ENCODE results near the gene FRY. TPM values are rescaled to one million over a fixed set of nuclear protein-coding genes. Genes with fewer than 3 reads are reported as not detected.

Gene FRY
- polyA plus RNA-seq, 1 experiment: 51.4 TPM

DNA sequence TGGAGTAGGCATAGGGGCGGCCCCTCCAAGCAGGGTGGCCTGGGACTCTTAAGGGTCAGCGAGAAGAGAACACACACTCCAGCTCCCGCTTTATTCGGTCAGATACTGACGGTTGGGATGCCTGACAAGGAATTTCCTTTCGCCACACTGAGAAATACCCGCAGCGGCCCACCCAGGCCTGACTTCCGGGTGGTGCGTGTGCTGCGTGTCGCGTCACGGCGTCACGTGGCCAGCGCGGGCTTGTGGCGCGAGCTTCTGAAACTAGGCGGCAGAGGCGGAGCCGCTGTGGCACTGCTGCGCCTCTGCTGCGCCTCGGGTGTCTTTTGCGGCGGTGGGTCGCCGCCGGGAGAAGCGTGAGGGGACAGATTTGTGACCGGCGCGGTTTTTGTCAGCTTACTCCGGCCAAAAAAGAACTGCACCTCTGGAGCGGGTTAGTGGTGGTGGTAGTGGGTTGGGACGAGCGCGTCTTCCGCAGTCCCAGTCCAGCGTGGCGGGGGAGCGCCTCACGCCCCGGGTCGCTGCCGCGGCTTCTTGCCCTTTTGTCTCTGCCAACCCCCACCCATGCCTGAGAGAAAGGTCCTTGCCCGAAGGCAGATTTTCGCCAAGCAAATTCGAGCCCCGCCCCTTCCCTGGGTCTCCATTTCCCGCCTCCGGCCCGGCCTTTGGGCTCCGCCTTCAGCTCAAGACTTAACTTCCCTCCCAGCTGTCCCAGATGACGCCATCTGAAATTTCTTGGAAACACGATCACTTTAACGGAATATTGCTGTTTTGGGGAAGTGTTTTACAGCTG lies 283.9 kb downstream of the FRY start, which contains the start of the genes BRCA2 and ZAR1L:
Gene BRCA2, plus strand, starts transcription at position 271 of the 790 bp plus-strand sequence. CDS start 953 bp downstream, outside the sequence.
Gene ZAR1L, minus strand, starts transcription at position 126 of the 790 bp plus-strand sequence. CDS start 3,438 bp downstream, outside the sequence.
- peak; percentile 35 for DNase-seq (ENCODE audit: low read depth)
- TF ChIP-seq CTCF (IDR thresholded peaks at IDR 0.05; ENCODE audit: insufficient read depth, low read depth, low read length): no peak
- Histone ChIP-seq H3K36me3 (ENCODE audit: control insufficient read depth, insufficient read depth, low read length) (no peaks in the 10 kb centered on the region), H3K27me3 (ENCODE audit: control insufficient read depth, insufficient read depth, low read length) (no peaks in the 10 kb centered on the region), H3K4me3 (ENCODE audit: low read depth, low read length) (peak within 1 kb of the TSS; percentile 60)
- ChIA-PET POLR2A (interaction anchor here (0.6 kb wide), 1 partner anchor 177 kb away, joined by 6 read pairs; no protein-coding TSS in a partner anchor), CTCF (interaction anchor here (0.7 to 3.9 kb wide), 6 partner anchors 150 to 406 kb away, joined by 3 to 18 read pairs (median 4); partner anchors contain the start of gene N4BP2L2)

DNA sequence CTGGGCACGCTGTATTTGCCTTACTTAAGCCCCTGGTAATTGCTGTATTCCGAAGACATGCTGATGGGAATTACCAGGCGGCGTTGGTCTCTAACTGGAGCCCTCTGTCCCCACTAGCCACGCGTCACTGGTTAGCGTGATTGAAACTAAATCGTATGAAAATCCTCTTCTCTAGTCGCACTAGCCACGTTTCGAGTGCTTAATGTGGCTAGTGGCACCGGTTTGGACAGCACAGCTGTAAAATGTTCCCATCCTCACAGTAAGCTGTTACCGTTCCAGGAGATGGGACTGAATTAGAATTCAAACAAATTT lies 284.4 kb downstream of the FRY start:
- ChIA-PET POLR2A (no interaction called here), CTCF (interaction anchor here (2.1 to 3.9 kb wide), 2 partner anchors 265 to 406 kb away, joined by 8 to 18 read pairs; no protein-coding TSS in a partner anchor)
- Histone ChIP-seq H3K36me3 (ENCODE audit: control insufficient read depth, insufficient read depth, low read length) (no peaks in the 10 kb centered on the region; the same call in 1 of the 2 replicates), H3K4me3 (ENCODE audit: low read depth, low read length) (peak overlapping the region; percentile 60), H3K27me3 (ENCODE audit: control insufficient read depth, insufficient read depth, low read length) (no peaks in the 10 kb centered on the region)
- no peak for DNase-seq (ENCODE audit: low read depth)
- no peak for TF ChIP-seq CTCF (IDR thresholded peaks at IDR 0.05; ENCODE audit: insufficient read depth, low read depth, low read length)

GRCh38 chr13:32316501-32316900 lies 284.9 kb downstream of the FRY start:
- Histone ChIP-seq H3K36me3 (ENCODE audit: control insufficient read depth, insufficient read depth, low read length) (no peaks in the 10 kb centered on the region; the same call in 1 of the 2 replicates), H3K4me3 (ENCODE audit: low read depth, low read length) (no peak overlapping the region), H3K27me3 (ENCODE audit: control insufficient read depth, insufficient read depth, low read length) (no peaks in the 10 kb centered on the region)
- TF ChIP-seq CTCF (IDR thresholded peaks at IDR 0.05; ENCODE audit: insufficient read depth, low read depth, low read length): no peak
- DNase-seq (ENCODE audit: low read depth): no peak
- POLR2A ChIA-PET: no interaction called here
- CTCF ChIA-PET: interaction anchor here (0.9 to 3.9 kb wide), 3 partner anchors 265 to 407 kb away, joined by 3 to 18 read pairs (median 8); no protein-coding TSS in a partner anchor

DNA sequence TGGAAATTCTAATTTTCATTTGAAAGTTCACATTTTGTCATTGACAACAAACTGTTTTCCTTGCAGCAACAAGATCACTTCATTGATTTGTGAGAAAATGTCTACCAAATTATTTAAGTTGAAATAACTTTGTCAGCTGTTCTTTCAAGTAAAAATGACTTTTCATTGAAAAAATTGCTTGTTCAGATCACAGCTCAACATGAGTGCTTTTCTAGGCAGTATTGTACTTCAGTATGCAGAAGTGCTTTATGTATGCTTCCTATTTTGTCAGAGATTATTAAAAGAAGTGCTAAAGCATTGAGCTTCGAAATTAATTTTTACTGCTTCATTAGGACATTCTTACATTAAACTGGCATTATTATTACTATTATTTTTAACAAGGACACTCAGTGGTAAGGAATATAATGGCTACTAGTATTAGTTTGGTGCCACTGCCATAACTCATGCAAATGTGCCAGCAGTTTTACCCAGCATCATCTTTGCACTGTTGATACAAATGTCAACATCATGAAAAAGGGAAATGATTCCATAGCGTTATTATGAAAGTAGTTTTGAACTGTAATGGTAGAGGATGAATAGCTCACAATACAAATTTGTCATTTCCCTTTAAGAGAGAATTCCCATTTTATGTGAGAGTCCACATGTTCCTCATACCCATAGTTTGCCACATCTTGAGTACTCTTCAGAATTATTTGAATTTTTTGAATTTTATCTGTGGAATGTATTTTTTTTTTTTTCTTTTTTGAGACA lies 286.3 kb downstream of the FRY start:
- Histone ChIP-seq H3K27me3 (ENCODE audit: control insufficient read depth, insufficient read depth, low read length) (no peaks in the 10 kb centered on the region), H3K36me3 (ENCODE audit: control insufficient read depth, insufficient read depth, low read length) (no peaks in the 10 kb centered on the region; the same call in 1 of the 2 replicates), H3K4me3 (ENCODE audit: low read depth, low read length) (no peak overlapping the region)
- ChIA-PET CTCF (interaction anchor here (0.6 to 2.1 kb wide), 3 partner anchors 264 to 408 kb away, joined by 3 to 4 read pairs (median 4); no protein-coding TSS in a partner anchor), POLR2A (no interaction called here)
- TF ChIP-seq CTCF (IDR thresholded peaks at IDR 0.05; ENCODE audit: insufficient read depth, low read depth, low read length): no peak
- DNase-seq (ENCODE audit: low read depth): no peak

GRCh38 chr13:32320528-32320927 lies 289.0 kb downstream of the FRY start:
- TF ChIP-seq CTCF (IDR thresholded peaks at IDR 0.05; ENCODE audit: insufficient read depth, low read depth, low read length): no peak
- ChIA-PET CTCF (no interaction called here), POLR2A (no interaction called here)
- no peaks in the 10 kb centered on the region for H3K27me3 ChIP-seq (ENCODE audit: control insufficient read depth, insufficient read depth, low read length)
- H3K36me3 ChIP-seq (ENCODE audit: control insufficient read depth, insufficient read depth, low read length): no peaks in the 10 kb centered on the region; the same call in 1 of the 2 replicates
- no peak for DNase-seq (ENCODE audit: low read depth)
- H3K4me3 ChIP-seq (ENCODE audit: low read depth, low read length): no peak overlapping the region

All from BJ (cell line).